NCI-H82 treated with DMSO at 0.1 percent for 48 hours (cell line): ENCODE data around the gene C7orf57.
"Not testable (repeated sequence)": the region's sequence is repeated elsewhere in the genome, so short reads cannot be mapped to it uniquely, and the experiment has no call there.

Experiments
- DNase-seq: peaks from one replicate; lab custom pipeline; 2025; ENCODE audit not compliant: unreplicated experiment; lab: John Stamatoyannopoulos, UW

C7orf57 gene

DNA sequence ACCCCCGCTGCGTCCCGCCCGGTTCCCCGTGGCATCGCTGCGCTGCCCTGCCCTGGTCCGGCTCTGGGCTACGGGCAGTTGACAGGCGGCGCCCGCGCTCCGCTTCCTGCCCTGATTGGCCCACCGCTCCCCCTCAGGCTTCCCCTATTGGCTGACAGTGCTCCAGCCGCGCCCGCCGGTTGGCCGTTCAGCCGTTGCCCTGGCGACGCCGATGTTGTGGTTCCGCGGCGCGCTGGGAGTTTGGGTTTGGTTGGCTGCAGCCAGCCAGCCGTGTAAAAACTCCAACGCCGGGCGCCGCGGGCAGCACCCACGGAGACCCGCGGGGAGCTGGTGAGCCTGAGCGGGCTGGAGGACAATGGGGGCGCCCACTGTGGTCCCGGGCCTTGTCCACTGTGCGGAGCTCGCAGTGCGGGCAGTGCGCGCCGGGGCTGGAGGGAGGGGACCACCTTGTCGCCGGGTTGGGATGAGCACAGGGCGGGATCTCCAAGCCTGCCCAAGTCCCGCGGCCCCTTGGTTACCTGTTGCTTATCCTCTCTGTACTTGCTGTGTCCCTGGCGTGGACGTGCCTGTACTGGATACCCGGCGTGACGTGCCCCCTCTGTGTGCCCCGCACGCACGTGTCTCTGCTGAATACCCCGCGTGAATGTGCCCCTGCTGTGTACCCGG, at the start of gene C7orf57:
C7orf57 (plus strand) TSS at position 243 of the 666 bp plus-strand sequence. CDS start 766 bp downstream, outside the sequence.
- peak; percentile 72 for DNase-seq

DNA sequence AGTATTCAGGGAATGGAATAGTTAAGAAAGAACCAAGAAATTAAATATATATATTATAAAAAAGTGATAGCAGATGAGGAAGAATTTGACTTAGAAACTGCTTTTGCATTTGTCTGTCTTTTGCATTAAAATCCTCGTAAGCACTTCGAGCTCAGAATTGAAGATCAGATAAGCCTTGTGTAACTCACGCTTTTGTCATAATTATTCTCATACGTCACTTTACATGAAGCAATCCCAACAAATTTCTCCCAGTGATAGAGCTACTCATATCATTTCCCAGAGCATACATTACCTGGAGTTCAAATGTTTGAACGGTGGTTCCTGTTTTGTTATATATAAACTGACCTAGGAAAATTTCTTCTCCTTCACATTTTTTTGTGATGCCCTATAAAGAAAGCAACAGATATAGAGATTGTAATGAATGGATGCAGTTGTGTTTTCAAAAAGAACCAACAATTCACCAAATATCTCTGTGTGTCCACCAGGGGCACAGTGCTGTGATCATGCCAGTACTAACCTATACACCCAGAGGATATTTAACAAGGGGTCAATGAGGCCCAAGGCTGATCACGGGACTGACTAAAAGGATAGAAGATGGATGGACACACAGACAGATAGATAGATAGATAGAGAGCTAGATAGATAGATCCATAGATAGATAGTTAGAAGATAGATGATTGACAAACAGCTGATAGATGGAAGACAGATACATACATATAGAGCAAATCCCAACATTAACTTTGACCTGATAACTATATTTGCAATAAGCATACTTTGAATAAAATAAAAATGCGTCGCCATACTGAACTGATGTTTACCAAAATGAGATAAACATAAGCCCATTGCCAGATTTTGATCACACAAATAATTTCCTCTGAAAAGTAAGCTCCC, 46.6 kb upstream of the C7orf57 start:
- peak; percentile 40 for DNase-seq

- peak; percentile 86 for DNase-seq
Measured at GRCh38 chr7:47989607-47990400, 45.5 kb upstream of the C7orf57 start.

- DNase-seq, result no peak
Measured at GRCh38 chr7:47990592-47990991, 44.8 kb upstream of the C7orf57 start.

GRCh38 chr7:47991270-47991669, 44.1 kb upstream of the C7orf57 start:
- no peak for DNase-seq

GRCh38 chr7:47991741-47992311, 43.5 kb upstream of the C7orf57 start:
- DNase-seq, result peak; percentile 65

DNA sequence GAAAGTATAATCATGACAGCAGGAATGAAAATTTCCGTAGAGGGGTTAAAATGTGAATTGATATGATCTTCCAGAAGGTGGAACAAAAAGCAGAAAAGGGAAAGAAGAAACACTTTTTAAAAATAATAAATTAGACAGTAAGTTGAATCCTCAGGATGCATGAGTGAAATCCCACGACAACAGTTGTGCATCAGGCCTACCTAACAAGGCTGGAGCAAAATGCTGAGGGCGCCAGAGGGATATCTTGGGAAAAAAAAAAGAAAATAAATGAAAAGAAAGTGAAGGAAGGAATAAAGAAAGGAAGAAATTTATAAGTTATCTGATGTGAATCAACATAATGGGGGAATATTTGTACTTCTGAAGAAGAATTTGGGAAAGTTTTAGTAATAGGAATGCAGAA, 42.9 kb upstream of the C7orf57 start:
- DNase-seq, result no peak

DNA sequence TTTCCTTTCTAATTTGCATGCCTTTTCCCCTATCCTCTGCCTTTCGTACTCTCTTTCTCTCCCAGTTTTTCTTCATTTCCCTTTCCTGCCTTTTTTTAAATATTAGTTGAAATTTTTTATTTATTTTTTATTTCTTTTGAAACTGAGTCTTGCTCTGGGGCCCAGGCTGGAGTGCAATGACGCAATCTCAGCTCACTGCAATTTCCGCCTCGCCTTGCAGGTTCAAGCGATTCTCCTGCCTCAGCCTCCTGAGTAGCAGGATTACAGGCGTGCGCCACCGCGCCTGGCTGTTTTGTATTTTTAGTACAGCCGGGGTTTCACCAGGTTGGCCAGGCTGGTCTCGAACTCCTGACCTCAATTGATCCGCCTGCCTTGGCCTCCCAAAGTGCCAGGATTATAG, 35.9 kb upstream of the C7orf57 start:
- no peak for DNase-seq

DNA sequence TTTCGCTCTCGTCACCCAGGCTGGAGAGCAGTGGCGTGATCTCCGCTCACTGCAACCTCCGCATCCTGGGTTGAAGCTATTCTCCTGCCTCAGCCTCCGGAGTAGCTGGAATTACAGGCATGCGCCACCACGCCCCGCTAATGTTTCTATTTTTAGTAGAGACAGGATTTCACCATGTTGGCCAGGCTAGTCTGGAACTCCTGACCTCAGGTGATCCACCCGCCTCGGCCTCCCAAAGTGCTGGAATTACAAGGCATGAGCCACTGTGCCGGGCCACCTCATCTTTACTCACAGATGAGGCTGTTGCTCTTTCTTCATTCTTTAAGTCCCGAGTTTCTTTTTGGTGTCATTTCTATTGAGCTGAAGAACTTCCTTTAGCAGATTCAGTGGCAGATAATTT, 35.2 kb upstream of the C7orf57 start:
- not testable (repeated sequence) for DNase-seq

DNA sequence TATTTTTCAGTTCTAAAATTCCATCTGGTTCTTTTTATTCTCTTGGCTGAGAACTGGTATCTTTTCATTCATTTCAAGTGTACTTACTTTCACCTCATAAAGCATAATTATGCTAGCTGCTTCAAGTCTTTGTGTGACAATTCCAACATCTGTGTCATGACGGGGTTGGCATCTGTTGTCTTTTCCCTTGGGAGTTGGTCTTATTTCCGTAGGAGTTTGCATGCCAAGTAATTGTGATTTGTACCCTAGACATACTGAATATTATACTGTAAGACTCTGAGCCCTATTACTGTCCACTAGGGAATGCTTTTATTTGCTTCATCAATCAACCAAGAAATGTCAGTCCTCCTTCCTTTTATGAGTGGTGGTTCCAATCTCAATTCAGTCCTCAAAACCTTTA, 31.3 kb upstream of the C7orf57 start:
- DNase-seq, result peak; percentile 51

DNA sequence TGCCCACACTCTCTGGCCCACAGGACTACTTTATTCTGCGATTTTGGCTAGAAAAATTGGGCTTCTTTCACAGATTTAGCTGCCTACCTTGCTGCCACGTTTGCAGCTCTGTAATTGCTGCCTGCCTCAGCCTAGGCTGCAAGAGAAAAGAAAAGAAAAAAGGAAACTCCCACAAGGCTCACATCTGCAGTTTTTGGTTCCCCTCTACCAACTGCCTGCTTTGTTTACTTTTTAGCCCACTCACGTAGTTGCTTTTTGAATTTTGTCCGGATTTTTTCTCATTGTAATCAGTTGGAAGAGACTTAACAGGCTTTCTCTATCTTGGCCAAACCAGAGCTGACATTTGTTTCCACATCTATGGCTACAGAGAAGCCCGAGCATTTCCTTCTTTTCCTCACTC, 30.7 kb upstream of the C7orf57 start:
- no peak for DNase-seq

DNA sequence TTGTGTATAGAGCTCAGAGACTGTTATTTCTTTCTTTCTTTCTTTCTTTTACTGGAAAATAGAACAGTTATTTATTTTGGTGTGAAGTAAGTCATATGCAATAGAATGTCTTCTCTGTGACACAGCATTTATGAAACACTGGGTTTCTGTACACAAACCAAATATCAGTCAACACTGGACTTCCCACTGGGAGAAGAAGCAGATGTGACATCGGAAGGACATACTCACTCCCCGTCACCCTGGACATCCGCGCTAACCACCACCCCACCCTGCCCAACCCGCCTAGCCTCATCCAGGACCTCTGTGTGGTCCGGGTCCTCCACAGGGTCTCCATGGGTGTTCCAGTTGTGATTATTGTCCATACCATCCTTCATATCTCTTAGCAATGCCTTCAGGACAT, 28.5 kb upstream of the C7orf57 start:
- DNase-seq, result no peak

DNA sequence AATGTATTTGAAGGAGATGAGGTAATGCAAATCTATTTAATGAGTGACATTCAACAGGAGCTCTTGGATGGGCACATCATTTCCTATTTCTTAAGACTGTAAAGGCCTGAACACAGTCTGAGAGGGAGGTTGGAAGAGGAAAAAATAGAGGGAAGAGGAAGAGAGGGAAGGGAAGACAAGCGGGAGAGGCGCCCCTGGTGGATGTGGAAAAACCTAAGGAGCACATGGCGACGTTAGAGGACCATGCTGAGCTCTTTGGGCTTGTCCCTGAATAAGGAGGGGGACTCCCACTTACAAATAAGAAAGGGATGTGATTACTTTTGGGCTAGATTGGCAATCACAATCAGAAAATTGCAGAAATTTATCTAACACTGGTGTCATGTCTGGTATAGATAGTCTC, 26.1 kb upstream of the C7orf57 start:
- DNase-seq, result no peak

DNA sequence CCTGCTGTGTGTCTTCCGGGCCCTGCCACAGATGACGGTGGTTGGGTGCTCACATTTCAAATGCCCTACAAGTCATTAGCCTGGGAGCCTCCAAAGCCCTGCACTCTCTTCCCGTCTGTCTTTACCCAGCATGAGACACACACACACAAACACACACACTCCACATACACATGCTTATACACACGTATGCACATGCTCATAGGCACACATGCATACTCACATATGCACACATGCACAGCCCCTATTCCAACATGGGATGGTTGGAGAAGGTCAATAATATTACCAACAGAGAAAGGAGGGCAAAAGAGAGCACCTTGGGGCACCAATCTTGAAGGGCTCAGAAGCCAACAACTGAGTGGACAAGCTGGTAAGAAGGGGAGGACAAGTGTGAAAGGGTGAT, 25.4 kb upstream of the C7orf57 start:
- DNase-seq, result no peak

- DNase-seq, result no peak
Measured at GRCh38 chr7:48011323-48011722, 24.0 kb upstream of the C7orf57 start.

- no peak for DNase-seq
Measured at GRCh38 chr7:48011951-48012350, 23.4 kb upstream of the C7orf57 start.

DNA sequence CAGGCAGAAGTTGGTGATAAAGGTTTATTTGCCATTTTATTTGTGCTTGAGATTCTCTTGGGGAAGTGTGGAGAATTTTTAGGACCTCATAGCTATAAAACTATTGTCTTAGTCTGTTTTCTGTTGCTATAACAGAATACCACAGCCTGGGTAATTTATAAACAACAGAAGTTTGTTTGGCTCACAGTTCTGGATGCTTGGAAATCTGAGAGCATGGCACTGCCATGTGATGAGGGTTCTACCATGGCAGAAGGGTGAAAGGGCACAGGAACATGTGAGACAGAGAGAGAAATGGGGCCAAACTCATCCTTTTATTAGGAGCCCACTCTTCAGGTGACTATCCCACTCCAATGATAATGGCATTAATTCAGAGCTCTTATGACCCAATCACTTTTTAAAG, 18.7 kb upstream of the C7orf57 start:
- DNase-seq, result no peak

DNA sequence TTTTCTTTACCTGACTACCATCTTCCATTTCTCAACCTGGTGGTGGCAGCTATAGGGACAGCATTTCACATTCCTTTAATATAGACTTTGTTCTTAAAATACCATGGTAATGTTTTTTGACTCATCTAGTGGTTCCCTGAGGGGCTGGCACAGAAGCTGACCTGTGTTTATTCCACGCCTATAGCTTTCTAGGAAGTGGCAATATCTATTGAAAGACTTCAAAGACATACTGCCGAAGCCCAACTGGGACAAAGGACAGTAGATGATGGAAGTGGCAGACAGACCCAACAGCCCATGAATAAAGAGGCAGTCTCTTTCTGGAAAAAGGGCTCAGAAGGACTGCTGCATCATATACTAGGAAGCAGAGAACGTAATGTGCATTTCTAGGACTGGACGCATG, 17.7 kb upstream of the C7orf57 start:
- DNase-seq, result no peak

- no peak for DNase-seq
Measured at GRCh38 chr7:48025624-48026023, 9.7 kb upstream of the C7orf57 start.

DNA sequence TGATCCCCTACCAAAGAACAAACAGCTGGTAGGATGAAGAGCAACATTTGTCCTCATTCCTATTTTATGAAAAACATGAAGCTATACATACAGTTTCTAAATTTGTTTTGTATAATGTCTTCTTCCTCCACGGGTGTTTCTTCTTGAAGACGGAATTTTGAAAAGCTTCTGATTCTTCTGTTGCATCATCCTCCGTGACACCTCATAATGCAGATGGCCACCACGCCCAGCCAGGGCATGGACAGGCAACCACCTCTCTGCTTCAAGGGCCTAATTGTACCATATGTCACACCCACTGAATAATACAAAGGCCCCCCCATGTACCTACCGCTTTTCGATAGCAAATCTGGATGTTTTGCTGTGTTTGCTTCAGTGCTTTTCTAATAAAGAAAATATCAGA, 6.4 kb upstream of the C7orf57 start, which contains the start of gene SUN3:
SUN3 (minus strand) TSS at position 170 of the 400 bp plus-strand sequence; CDS start at position 1, 169 bp downstream.
- DNase-seq, result no peak

DNA sequence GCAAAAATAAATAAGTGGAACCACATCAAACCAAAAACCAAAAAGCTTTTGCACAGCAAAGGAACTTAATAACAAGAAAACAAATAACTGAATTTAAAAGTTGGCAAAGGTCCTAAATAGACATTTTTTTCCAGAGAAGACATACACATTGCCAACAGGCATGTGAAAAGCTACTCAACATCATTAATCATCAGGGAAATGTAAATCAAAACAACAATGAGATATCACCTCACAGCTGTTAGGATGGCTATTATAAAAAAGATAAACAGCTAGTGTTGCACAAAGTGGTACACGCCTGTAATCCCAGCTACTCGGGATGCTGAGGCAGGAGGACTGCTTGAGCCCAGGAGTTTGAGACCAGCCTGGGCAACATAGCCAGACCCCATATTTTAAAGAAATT, 4.2 kb upstream of the C7orf57 start:
- no peak for DNase-seq
